Eye (tissue), 1 donor: Measurements from ENCODE around the gene PCSK1.

Experiments used
- DNase-seq: peaks from one replicate; pipeline ENCODE4 v3.0.0-alpha.2; 2015

PCSK1 gene

DNA sequence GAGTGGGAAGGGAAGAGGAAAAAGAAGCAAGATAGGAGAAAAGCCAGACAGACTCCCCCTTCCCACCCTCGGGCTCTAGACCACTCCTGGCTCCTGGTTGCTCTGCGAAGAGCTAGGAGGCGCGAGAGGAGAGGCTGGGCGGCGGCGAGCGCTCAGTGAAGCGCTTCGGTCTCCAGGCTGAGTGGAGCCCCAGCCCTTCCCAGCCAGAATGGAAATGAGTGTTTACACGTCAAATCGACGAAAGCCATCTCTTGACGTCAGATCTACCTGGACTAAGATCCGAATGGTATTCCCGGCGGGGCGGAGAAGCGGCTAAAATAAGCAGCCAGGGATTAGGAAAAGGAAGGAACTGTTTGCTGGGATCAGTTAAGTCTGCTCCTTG, at the start of gene PCSK1:
PCSK1 (minus strand) TSS at position 183 of the 382 bp plus-strand sequence. CDS start 206 bp downstream, outside the sequence.
- peak; percentile 75 for DNase-seq

DNA sequence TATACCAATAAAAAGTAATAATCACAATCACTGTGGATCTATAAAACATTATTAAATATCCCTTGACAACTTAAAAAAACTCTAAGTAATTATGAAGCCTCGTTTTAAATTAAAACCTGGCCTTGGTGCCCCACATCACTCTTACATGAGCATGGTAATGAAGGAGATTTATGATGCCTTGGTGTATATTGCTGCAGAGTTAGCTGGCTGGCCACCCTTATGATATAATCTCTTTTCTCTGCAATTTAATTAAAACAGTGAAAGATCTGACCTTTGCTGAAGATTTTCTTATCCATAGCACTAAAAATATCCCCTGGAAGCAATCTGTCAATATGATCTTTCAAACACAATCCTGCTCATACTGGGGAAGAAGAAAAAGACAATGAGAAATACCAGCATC, 48.8 kb upstream of the PCSK1 start:
- no peak for DNase-seq

DNA sequence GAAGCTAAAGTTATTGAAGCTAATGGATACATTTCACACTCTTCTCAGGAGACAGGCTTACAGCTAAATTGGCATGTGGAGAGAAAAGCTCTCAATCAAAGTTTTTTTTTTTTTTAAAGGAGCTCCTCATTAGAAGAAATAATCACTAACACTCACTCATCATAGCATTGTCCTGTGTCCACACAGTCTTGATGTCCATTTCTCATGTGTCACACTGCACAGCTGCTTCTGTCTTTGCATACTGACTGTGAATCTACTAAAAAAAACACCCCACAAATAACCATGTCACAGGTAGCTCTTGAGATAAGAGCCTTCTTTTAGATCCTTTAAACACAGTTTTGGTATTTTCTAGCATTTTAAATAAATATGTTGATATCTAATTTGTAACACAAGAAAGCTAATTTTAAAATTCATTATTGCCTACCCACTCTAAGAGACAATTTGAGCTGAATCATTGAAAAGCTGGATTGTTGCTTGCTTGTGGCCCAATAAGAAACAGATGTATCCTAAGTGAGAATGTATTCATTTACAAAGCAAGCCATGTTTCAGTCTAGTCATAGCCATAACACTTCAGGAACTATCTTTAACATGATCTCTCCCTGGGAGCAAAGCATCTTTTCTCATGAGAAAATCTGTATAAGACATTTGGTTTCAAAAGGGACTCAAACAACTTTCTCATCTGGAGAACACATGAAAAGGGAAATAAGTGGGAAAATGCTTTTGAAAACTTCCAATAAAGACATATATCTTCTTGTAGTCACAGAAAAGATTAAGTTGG, 48.1 kb upstream of the PCSK1 start:
- no peak for DNase-seq

GRCh38 chr5:96478983-96479382, 45.9 kb upstream of the PCSK1 start:
- no peak for DNase-seq

- DNase-seq, result no peak
Measured at GRCh38 chr5:96476654-96477053, 43.6 kb upstream of the PCSK1 start.

DNA sequence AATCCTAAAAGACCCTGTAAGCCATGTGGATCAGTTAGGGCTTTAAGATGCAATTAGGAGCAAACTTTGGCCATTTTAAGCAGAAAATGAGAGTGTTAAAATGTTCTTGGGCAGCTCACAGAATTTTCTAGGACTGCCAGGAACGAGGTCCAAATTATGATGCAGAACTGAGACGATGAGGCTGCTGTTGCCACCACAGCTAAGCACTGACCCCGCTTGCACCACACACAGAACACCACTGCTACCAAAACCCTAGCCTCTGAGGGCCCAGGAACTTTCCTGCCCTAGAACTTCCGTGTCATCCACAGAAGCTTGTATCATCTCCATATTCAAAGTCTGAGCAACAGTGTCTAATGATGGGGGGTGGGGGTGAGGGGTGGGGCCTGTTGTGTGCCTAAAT, 41.0 kb upstream of the PCSK1 start:
- DNase-seq, result no peak

GRCh38 chr5:96473155-96473554, 40.1 kb upstream of the PCSK1 start:
- DNase-seq, result no peak

DNA sequence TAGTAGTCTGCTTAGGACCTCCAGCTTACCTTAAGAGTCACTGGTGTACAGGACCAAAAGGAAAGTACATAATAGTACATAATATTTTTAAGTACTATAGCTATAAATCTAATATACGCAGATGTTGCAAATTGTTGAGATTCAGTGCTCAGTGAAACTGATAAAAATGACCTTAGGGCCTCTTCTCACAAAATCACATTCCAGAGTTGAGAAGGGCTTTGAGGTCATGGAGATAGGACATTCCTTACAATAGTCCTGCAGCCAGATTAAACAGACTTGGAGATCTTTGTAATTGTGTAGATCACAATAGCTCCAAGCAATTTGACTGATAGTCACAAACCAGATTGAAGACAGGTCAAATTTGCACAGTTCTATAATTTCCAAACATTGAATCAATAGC, 37.7 kb upstream of the PCSK1 start:
- DNase-seq, result no peak

DNA sequence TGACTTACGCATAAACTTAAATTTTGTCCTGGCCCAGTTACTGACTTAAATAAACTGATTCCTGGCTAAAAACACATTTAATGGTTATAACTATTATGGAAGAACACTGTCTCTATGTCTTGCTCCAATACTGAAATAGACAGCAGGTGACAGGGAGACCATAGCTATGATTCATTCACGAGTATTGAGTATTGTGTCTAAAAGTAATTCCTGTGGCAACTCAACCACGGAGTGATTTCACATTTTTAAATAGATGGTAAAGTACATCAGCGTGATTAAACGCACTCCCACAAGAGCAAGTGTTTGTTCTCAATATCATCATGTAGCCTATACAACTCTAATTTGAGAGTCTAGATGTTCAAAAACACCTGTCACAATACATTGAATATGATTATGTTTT, 35.9 kb upstream of the PCSK1 start:
- no peak for DNase-seq

- DNase-seq, result no peak
Measured at GRCh38 chr5:96463091-96463490, 30.0 kb upstream of the PCSK1 start.

DNA sequence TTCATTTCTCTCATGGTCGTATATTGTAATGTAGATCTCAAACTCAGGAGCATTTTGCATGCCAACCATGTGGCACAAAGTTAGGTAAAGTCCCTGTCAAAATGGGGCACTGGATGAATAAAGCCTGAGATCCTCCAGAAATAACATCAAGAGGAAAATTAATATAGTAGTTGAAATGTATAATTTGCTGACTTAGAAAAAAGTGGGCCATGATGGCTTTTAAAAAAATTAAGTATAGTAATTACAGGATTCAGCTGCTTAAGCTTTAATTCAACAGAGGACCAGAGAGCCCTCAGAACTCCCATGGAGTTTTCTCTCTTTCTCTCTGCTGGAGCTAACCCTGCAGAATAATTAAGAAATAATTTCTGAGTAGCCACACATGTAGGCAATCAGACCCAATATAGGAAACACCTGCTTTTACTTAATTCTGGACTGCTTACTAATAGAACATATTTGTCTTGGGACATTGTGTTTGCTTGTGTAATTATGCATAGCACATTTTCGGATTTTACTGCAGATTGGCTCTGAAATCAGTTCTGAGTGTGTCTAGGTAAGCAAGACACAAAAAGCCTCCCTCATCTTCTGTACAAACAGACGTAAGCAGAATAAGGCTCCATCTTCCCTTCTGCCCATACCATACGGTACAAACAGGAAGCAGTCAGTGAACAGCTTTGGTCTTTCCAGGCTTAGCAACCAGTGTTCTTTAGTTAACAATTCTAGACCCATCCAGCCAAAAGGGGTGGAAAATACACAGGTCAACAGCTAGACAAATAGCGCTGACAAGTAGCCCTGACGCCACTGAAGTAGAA, 26.5 kb upstream of the PCSK1 start:
- no peak for DNase-seq

DNA sequence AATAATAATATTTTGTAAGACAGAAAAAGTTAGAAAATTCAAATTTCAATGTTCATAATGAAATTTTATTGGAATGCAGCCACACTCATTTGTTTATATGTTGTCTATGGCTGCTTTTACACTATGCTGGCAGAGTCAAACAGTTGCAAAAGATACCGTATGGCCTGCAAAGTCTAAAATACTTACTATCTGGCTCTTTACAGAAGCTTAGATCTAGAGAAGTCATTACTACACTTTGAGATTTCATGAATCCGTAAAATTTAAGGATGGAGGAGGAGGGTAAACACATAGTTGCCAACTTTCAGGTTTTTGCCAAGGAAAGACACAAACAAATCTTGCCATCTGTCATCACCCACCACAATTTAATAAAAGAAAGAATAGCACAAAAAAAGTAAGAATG, 25.1 kb upstream of the PCSK1 start:
- DNase-seq, result no peak

GRCh38 chr5:96455789-96456188, 22.7 kb upstream of the PCSK1 start:
- no peak for DNase-seq

DNA sequence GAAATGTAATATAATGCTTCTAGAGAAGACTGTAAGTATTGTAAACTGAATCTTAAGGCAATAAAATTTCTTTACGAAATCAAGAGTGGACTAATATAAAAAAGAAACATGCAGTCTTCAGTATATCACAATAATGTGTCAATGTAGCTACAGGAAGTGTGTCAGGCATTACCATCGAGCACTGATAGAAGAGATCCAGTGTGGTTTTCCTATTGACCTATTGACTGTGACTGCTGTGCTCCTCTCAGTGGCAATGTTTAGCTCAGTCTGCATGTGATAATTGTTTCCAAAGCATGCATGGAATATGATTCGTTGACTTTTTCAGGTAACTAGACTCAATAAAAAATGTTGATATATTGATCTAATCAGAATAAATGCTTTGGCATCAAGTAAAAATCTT, 20.3 kb upstream of the PCSK1 start:
- DNase-seq, result no peak

- DNase-seq, result no peak
Measured at GRCh38 chr5:96447949-96448348, 14.9 kb upstream of the PCSK1 start.

DNA sequence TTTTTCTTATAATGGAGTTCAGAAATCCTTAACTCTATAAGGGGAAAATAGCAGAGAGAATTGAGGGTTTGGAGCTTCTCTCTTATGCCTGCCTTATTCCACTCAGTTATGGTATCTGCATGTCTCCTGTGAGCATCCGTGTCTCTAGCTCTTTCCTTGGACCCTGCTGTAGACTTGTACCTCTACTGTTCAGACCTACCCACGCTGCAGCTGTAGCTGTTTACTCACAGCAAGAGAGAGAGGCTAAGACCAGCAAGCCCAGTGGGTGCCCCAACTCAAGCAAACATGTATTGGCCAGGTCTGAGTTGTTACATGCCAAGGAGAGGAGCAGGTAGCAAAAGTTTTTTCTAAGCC, 7.1 kb upstream of the PCSK1 start:
- no peak for DNase-seq

- no peak for DNase-seq
Measured at GRCh38 chr5:96439477-96440184, 6.6 kb upstream of the PCSK1 start.

- peak; percentile 91 for DNase-seq
Measured at GRCh38 chr5:96434201-96434645, 1.2 kb upstream of the PCSK1 start.

GRCh38 chr5:96432216-96433065, 607 bp downstream of the PCSK1 start:
- peak; percentile 84 for DNase-seq

GRCh38 chr5:96431376-96432187, 1.5 kb downstream of the PCSK1 start:
- DNase-seq, result peak; percentile 57

GRCh38 chr5:96427824-96428223, 5.2 kb downstream of the PCSK1 start:
- DNase-seq, result peak; percentile 23

DNA sequence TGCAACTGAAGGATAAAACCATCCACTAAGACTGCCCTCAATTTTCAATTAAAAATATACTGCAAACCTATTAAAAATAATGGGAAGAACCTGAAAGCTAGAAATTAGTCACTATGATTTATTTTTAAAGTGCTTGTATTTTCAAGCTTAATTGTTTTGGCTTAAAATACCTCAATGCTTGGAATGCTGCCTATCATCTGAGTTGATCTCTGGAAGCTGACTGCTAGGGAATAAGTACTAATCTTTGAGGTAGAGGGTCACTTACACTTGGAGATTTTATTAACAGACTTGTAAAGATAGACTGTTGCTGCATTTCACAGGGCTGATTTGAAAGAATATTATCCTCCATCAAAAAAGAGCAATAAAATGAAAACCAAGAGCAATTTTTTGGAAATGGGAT, 6.2 kb downstream of the PCSK1 start:
- DNase-seq, result no peak
